Epithelial cell of esophagus (primary cell): Measurements from ENCODE around the gene CDH4.

Experiments used
- DNase-seq: peaks from one replicate; pipeline ENCODE4 v3.0.0; 2010; ENCODE audit warnings: low read depth
- H3K4me3 ChIP-seq: 2 replicates; pipeline ENCODE4 v1.5.1; 2011; ENCODE audit warnings: mild to moderate bottlenecking, low read length, control low read depth
- CTCF ChIP-seq: IDR thresholded peaks from 2 replicates; pipeline ENCODE4 v1.5.1; 2011; ENCODE audit warnings: low read depth, mild to moderate bottlenecking, low read length, control low read depth, inconsistent platforms; ENCODE audit not compliant: insufficient read depth; ENCODE audit errors: missing control alignments

Gene CDH4

GRCh38 chr20:61712688-61713087 lies 460.6 kb downstream of the CDH4 start:
- TF ChIP-seq CTCF = no peak
- no peak for DNase-seq
- no peak overlapping the region for H3K4me3 ChIP-seq

GRCh38 chr20:61718361-61719005 lies 466.4 kb downstream of the CDH4 start:
- DNase-seq = no peak
- H3K4me3 ChIP-seq = no peak overlapping the region
- TF ChIP-seq CTCF = no peak

- no peak for TF ChIP-seq CTCF
- no peak overlapping the region for H3K4me3 ChIP-seq
- no peak for DNase-seq
Observed at GRCh38 chr20:61719691-61720347, 467.8 kb downstream of the CDH4 start.

- TF ChIP-seq CTCF = no peak
- DNase-seq = no peak
- H3K4me3 ChIP-seq = no peak overlapping the region
Observed at GRCh38 chr20:61720348-61720696, 468.3 kb downstream of the CDH4 start.

GRCh38 chr20:61722146-61722678 lies 470.2 kb downstream of the CDH4 start:
- DNase-seq = no peak
- no peak for TF ChIP-seq CTCF
- no peak overlapping the region for H3K4me3 ChIP-seq

- no peak for DNase-seq
- TF ChIP-seq CTCF = no peak
- no peak overlapping the region for H3K4me3 ChIP-seq
Observed at GRCh38 chr20:61723529-61724257, 471.6 kb downstream of the CDH4 start.

GRCh38 chr20:61724376-61724775 lies 472.3 kb downstream of the CDH4 start:
- no peak for TF ChIP-seq CTCF
- no peak for DNase-seq
- no peak overlapping the region for H3K4me3 ChIP-seq
